ENCODE measurements around the gene IRF8.
"Not testable (repeated sequence)": the region's sequence is repeated elsewhere in the genome, so short reads cannot be mapped to it uniquely, and the experiment has no call there.

Gene IRF8

GRCh38 chr16:85869206-85869605 lies 29.8 kb upstream of the IRF8 start:
- no peak for FAIRE-seq

- no peak for FAIRE-seq
Observed at GRCh38 chr16:85869785-85870558, 29.0 kb upstream of the IRF8 start.

- no peak for FAIRE-seq
Observed at GRCh38 chr16:85871756-85872155, 27.2 kb upstream of the IRF8 start.

- no peak for FAIRE-seq
Observed at GRCh38 chr16:85872734-85873133, 26.2 kb upstream of the IRF8 start.

- FAIRE-seq, result no peak
Observed at GRCh38 chr16:85873153-85873552, 25.8 kb upstream of the IRF8 start.

- not testable (repeated sequence) for FAIRE-seq
Observed at GRCh38 chr16:85874031-85874430, 24.9 kb upstream of the IRF8 start.

- FAIRE-seq, result no peak
Observed at GRCh38 chr16:85878407-85878806, 20.6 kb upstream of the IRF8 start.

GRCh38 chr16:85878875-85879274 lies 20.1 kb upstream of the IRF8 start:
- no peak for FAIRE-seq

- FAIRE-seq, result no peak
Observed at GRCh38 chr16:85879549-85879948, 19.4 kb upstream of the IRF8 start.

- FAIRE-seq, result no peak
Observed at GRCh38 chr16:85879975-85880831, 18.8 kb upstream of the IRF8 start.

- no peak for FAIRE-seq
Observed at GRCh38 chr16:85880861-85881260, 18.1 kb upstream of the IRF8 start.

GRCh38 chr16:85881436-85881835 lies 17.5 kb upstream of the IRF8 start:
- no peak for FAIRE-seq

GRCh38 chr16:85882181-85882810 lies 16.7 kb upstream of the IRF8 start:
- no peak for FAIRE-seq

- FAIRE-seq, result no peak
Observed at GRCh38 chr16:85883813-85884212, 15.1 kb upstream of the IRF8 start.

GRCh38 chr16:85884808-85885463 lies 14.0 kb upstream of the IRF8 start:
- no peak for FAIRE-seq

- FAIRE-seq, result no peak
Observed at GRCh38 chr16:85885537-85885936, 13.4 kb upstream of the IRF8 start.

- no peak for FAIRE-seq
Observed at GRCh38 chr16:85888405-85889331, 10.3 kb upstream of the IRF8 start.

GRCh38 chr16:85891033-85891775 lies 7.8 kb upstream of the IRF8 start:
- FAIRE-seq, result no peak

GRCh38 chr16:85891776-85892166 lies 7.2 kb upstream of the IRF8 start:
- FAIRE-seq, result no peak

- no peak for FAIRE-seq
Observed at GRCh38 chr16:85892760-85893159, 6.2 kb upstream of the IRF8 start.

- FAIRE-seq, result no peak
Observed at GRCh38 chr16:85894266-85894665, 4.7 kb upstream of the IRF8 start.
